Frontal cortex (tissue), 4 donors: ENCODE results near the gene ACVR1B. TPM values are rescaled to one million over a fixed set of nuclear protein-coding genes. Genes with fewer than 3 reads are reported as not detected.

Source experiments
- DNase-seq, 2 donors: peaks; one replicate each; pipeline ENCODE4 v3.0.0; 2012; ENCODE audit warnings: low spot score in 2 of 2
- FAIRE-seq: peaks from 2 replicates; lab custom pipeline; 2012; peaks lifted over from hg19 to GRCh38; lab: Jason Lieb, UNC
- total RNA-seq: library from RNA; depleted of rRNA; stranded (reverse); fragments of >200 nt; gene quantifications from one replicate; pipeline ENCODE4 v1.2.3, GENCODE V29; 2014
- donor health status: control.
- donor health status: control.
- donor health status: control.

ACVR1B gene
- total RNA-seq, 1 donor from 2014 or later = 43.2 TPM

- FAIRE-seq (no peak), DNase-seq (no peak)
Observed at GRCh38 chr12:51992246-51992645, 40.7 kb downstream of the ACVR1B start.

- DNase-seq (no peak), FAIRE-seq (no peak)
Observed at GRCh38 chr12:51994539-51994820, 43.0 kb downstream of the ACVR1B start.

- no peak for FAIRE-seq
- DNase-seq = no peak
Observed at GRCh38 chr12:51994959-51995358, 43.5 kb downstream of the ACVR1B start.

- no peak for DNase-seq
- no peak for FAIRE-seq
Observed at GRCh38 chr12:51997136-51997535, 45.6 kb downstream of the ACVR1B start.

GRCh38 chr12:52003016-52003550 lies 51.6 kb downstream of the ACVR1B start:
- FAIRE-seq = no peak
- no peak for DNase-seq

GRCh38 chr12:52003591-52003990 lies 52.1 kb downstream of the ACVR1B start:
- DNase-seq (no peak), FAIRE-seq (no peak)

GRCh38 chr12:52004042-52004648 lies 52.6 kb downstream of the ACVR1B start:
- peak in 1 of 2 donors; percentile 73 for DNase-seq
- FAIRE-seq = no peak

GRCh38 chr12:52005218-52005902 lies 53.9 kb downstream of the ACVR1B start:
- FAIRE-seq (no peak), DNase-seq (no peak)

- no peak for FAIRE-seq
- peak in 1 of 2 donors; percentile 50 for DNase-seq
Observed at GRCh38 chr12:52005903-52006703, 54.6 kb downstream of the ACVR1B start.

GRCh38 chr12:52006726-52007157 lies 55.2 kb downstream of the ACVR1B start, which contains the start of gene TAMALIN:
TAMALIN (plus strand) TSS chr12:52006946; CDS start chr12:52007020, 74 bp downstream.
- DNase-seq = peak; percentile 82 to 91

GRCh38 chr12:52007158-52007921 lies 55.8 kb downstream of the ACVR1B start:
- FAIRE-seq (no peak), DNase-seq (no peak)

More at GRCh38 chr12:52006726-52007157, 55.2 kb downstream of the ACVR1B start, which contains the start of gene TAMALIN:
- FAIRE-seq = no peak

- no peak for DNase-seq
Observed at GRCh38 chr12:52007982-52008510, 56.5 kb downstream of the ACVR1B start.

GRCh38 chr12:52009081-52009751 lies 57.7 kb downstream of the ACVR1B start:
- DNase-seq (no peak), FAIRE-seq (no peak)

More at GRCh38 chr12:52007982-52008510, 56.5 kb downstream of the ACVR1B start:
- no peak for FAIRE-seq

- FAIRE-seq = no peak
Observed at GRCh38 chr12:52010152-52010622, 58.7 kb downstream of the ACVR1B start.

GRCh38 chr12:52010692-52011601 lies 59.4 kb downstream of the ACVR1B start:
- DNase-seq (no peak), FAIRE-seq (no peak)

More at GRCh38 chr12:52010152-52010622, 58.7 kb downstream of the ACVR1B start:
- DNase-seq = peak; percentile 81 to 85

GRCh38 chr12:52011602-52012214 lies 60.2 kb downstream of the ACVR1B start:
- DNase-seq = no peak
- no peak for FAIRE-seq

GRCh38 chr12:52013626-52014310 lies 62.3 kb downstream of the ACVR1B start:
- DNase-seq (no peak), FAIRE-seq (no peak)
